HFFc6 (cell line): ENCODE results near the gene MASP2. TPM values are rescaled to one million over a fixed set of nuclear protein-coding genes. Genes with fewer than 3 reads are reported as not detected.

ENCODE experiments used
- DNase-seq: peaks from one replicate; pipeline ENCODE4 v3.0.0-alpha.2; 2018
- H3K27ac Mint-ChIP-seq: 2 replicates; pipeline ENCODE4 v1.8.0; 2020; ENCODE audit warnings: mild to moderate bottlenecking, mixed read lengths
- H3K27me3 Mint-ChIP-seq: 2 replicates; pipeline ENCODE4 v1.8.0; 2021; ENCODE audit warnings: mild to moderate bottlenecking, moderate library complexity, mixed read lengths; ENCODE audit not compliant: insufficient read depth
- H3K36me3 Mint-ChIP-seq: 2 replicates; pipeline ENCODE4 v1.8.0; 2021; ENCODE audit warnings: low read depth, mixed read lengths
- H3K4me1 Mint-ChIP-seq: 2 replicates; pipeline ENCODE4 v1.8.0; 2020; ENCODE audit warnings: low read depth, mixed read lengths
- H3K4me3 Mint-ChIP-seq: 2 replicates; pipeline ENCODE4 v1.8.0; 2020; ENCODE audit warnings: mild to moderate bottlenecking, moderate library complexity, mixed read lengths
- H3K9me3 Mint-ChIP-seq: 2 replicates; pipeline ENCODE4 v1.8.0; 2020; ENCODE audit warnings: mild to moderate bottlenecking, mixed read lengths
- CTCF ChIP-seq: fragments of 200-600 bp; sonication (generic); IDR thresholded peaks from 2 replicates; pipeline ENCODE4 v1.5.0; 2021; ENCODE audit warnings: antibody characterized with exemption, mild to moderate bottlenecking
- total RNA-seq, 6 experiments: library from RNA; stranded (reverse); fragmentation: NEBNext Ultra II Directional; extraction: Animal tissue kit (Norgen Biotek cat#: 25700); gene quantifications; 2 replicates in 1 of 6; 3 replicates in 5 of 6; pipeline ENCODE4 v1.2.3, GENCODE V29; 2021

Gene MASP2
- total RNA-seq, 6 experiments from 2014 or later = 0.12 TPM; not detected in 5

GRCh38 chr1:11028018-11028417 is 19.0 kb downstream of the MASP2 start:
- Mint-ChIP-seq H3K27ac (no peak overlapping the region), H3K4me3 (no peak overlapping the region), H3K4me1 (peaks cover 21% of the 10 kb centered on the region), H3K9me3 (no peaks in the 10 kb centered on the region), H3K36me3 (peaks cover 45% of the 10 kb centered on the region), H3K27me3 (no peaks in the 10 kb centered on the region; the same call in 1 of the 2 replicates)
- TF ChIP-seq CTCF = no peak
- DNase-seq = no peak

GRCh38 chr1:11027316-11027715 is 19.7 kb downstream of the MASP2 start:
- H3K36me3 Mint-ChIP-seq = peaks cover 49% of the 10 kb centered on the region

GRCh38 chr1:11026903-11027302 is 20.1 kb downstream of the MASP2 start:
- no peaks in the 10 kb centered on the region for H3K9me3 Mint-ChIP-seq
- no peaks in the 10 kb centered on the region; the same call in 1 of the 2 replicates for H3K27me3 Mint-ChIP-seq
- no peak overlapping the region for H3K4me3 Mint-ChIP-seq
- H3K27ac Mint-ChIP-seq = no peak overlapping the region
- peaks cover 54% of the 10 kb centered on the region for H3K36me3 Mint-ChIP-seq
- DNase-seq = no peak
- H3K4me1 Mint-ChIP-seq = peaks cover 22% of the 10 kb centered on the region
- TF ChIP-seq CTCF = no peak

More at GRCh38 chr1:11027316-11027715, 19.7 kb downstream of the MASP2 start:
- H3K27ac Mint-ChIP-seq = no peak overlapping the region
- H3K4me1 Mint-ChIP-seq = peaks cover 22% of the 10 kb centered on the region
- TF ChIP-seq CTCF = no peak
- no peak for DNase-seq
- no peak overlapping the region for H3K4me3 Mint-ChIP-seq
- no peaks in the 10 kb centered on the region for H3K9me3 Mint-ChIP-seq
- H3K27me3 Mint-ChIP-seq = no peaks in the 10 kb centered on the region; the same call in 1 of the 2 replicates

GRCh38 chr1:11026052-11026451 is 21.0 kb downstream of the MASP2 start:
- H3K4me3 Mint-ChIP-seq = no peak overlapping the region
- TF ChIP-seq CTCF = no peak
- no peaks in the 10 kb centered on the region; the same call in 1 of the 2 replicates for H3K27me3 Mint-ChIP-seq
- H3K36me3 Mint-ChIP-seq = peaks cover 60% of the 10 kb centered on the region
- H3K4me1 Mint-ChIP-seq = peaks cover 22% of the 10 kb centered on the region
- DNase-seq = no peak
- peak overlapping the region; percentile 53; the same call in 1 of the 2 replicates for H3K27ac Mint-ChIP-seq
- H3K9me3 Mint-ChIP-seq = no peaks in the 10 kb centered on the region

GRCh38 chr1:11025618-11026017 is 21.4 kb downstream of the MASP2 start:
- Mint-ChIP-seq H3K4me3 (no peak overlapping the region), H3K36me3 (peaks cover 56% of the 10 kb centered on the region), H3K27me3 (no peaks in the 10 kb centered on the region; the same call in 1 of the 2 replicates), H3K4me1 (peaks cover 22% of the 10 kb centered on the region), H3K27ac (peak overlapping the region; percentile 53; the same call in 1 of the 2 replicates), H3K9me3 (no peaks in the 10 kb centered on the region)
- no peak for TF ChIP-seq CTCF
- DNase-seq = no peak

GRCh38 chr1:11024874-11025203 is 22.2 kb downstream of the MASP2 start:
- DNase-seq = no peak
- Mint-ChIP-seq H3K4me3 (no peak overlapping the region), H3K9me3 (no peaks in the 10 kb centered on the region), H3K27ac (no peak overlapping the region), H3K36me3 (peaks cover 53% of the 10 kb centered on the region), H3K4me1 (peaks cover 22% of the 10 kb centered on the region), H3K27me3 (no peaks in the 10 kb centered on the region)
- TF ChIP-seq CTCF = no peak
